ENCODE results near the gene MTHFSD.

MTHFSD gene

GRCh38 chr16:86510465-86511261 lies 44.4 kb downstream of the MTHFSD start, which contains the start of gene FOXF1:
Gene FOXF1, plus strand, starts transcription at chr16:86510527. Its CDS starts 43 bp downstream, at chr16:86510570.
- H3K36me3 ChIP-seq (replicated peaks) = no peaks in the 10 kb centered on the region
- H3K27me3 ChIP-seq (ENCODE audit: low read depth) = peaks cover 82% of the 10 kb centered on the region
- peak within 1 kb of the TSS; percentile 43 for H3K4me3 ChIP-seq
- in situ Hi-C loops (cut with MboI; ENCODE audit: low sequenced_read_pairs) = loop anchor here (10.0 kb wide), 1 partner anchor 686 kb away; no protein-coding TSS in a partner anchor
- peaks cover 3% of the 10 kb centered on the region for H3K4me1 ChIP-seq
- DNase-seq (ENCODE audit: low spot score in 2 of 2) = peak in 1 of 2 experiments; percentile 44
- no peaks in the 10 kb centered on the region for H3K9me3 ChIP-seq

DNA sequence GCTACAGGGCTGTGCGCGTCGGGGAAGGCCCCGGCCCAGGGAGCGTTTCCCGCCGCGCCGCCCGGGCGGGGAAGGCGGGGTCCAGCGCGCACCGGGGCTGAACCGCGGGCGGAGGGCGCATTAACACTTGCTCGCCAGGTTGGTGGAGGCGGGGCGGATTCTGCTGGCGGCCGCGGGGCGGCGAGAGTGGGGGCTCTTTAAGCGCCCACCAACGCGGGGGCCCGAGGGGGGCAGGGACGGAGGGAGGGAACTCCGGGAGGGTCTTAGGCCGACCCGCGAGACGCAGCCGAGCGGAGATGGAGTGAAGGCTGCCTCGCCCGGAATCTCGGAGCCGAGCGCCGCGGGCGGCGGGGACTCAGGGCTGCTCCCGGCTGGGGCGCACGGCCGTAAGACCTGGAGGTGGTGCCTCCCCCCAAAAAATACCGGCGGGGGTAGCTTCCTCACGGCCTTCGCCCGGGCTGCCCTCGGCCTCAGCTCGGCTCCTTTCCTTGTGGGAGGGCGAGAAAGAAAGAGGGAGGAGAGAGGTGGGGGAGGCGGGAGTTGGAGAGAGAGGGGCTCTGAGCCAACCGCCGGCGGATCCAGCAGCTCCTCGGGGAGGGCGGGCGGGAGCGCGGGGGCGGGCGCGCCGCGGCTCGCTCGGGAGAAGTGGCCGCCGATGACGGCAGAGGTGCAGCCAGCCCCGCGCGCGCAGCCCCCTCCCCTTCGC lies 45.1 kb downstream of the MTHFSD start:
- DNase-seq (ENCODE audit: low spot score in 2 of 2) = peak; percentile 69 to 77
- Histone ChIP-seq H3K4me1 (peaks cover 3% of the 10 kb centered on the region), H3K9me3 (no peaks in the 10 kb centered on the region), H3K4me3 (peak overlapping the region; percentile 43), H3K36me3 (replicated peaks) (no peaks in the 10 kb centered on the region), H3K27me3 (ENCODE audit: low read depth) (peaks cover 81% of the 10 kb centered on the region)
- in situ Hi-C loops (cut with MboI; ENCODE audit: low sequenced_read_pairs) = loop anchor here (10.0 kb wide), 1 partner anchor 685 kb away; no protein-coding TSS in a partner anchor

- H3K27me3 ChIP-seq (ENCODE audit: low read depth) = peaks cover 81% of the 10 kb centered on the region
- H3K36me3 ChIP-seq (replicated peaks) = no peaks in the 10 kb centered on the region
- peak; percentile 10 to 61 for DNase-seq (ENCODE audit: low spot score in 2 of 2)
- peak overlapping the region; percentile 43 for H3K4me3 ChIP-seq
- in situ Hi-C loops (cut with MboI; ENCODE audit: low sequenced_read_pairs) = no loop called here
- H3K4me1 ChIP-seq = peaks cover 3% of the 10 kb centered on the region
- H3K9me3 ChIP-seq = no peaks in the 10 kb centered on the region
These were observed 45.9 kb downstream of the MTHFSD start for GRCh38 chr16:86508947-86509758.

GRCh38 chr16:86508028-86508946 lies 46.7 kb downstream of the MTHFSD start:
- Histone ChIP-seq H3K4me1 (peaks cover 3% of the 10 kb centered on the region), H3K27me3 (ENCODE audit: low read depth) (peaks cover 81% of the 10 kb centered on the region), H3K36me3 (replicated peaks) (no peaks in the 10 kb centered on the region), H3K4me3 (no peak overlapping the region), H3K9me3 (no peaks in the 10 kb centered on the region)
- no peak for DNase-seq (ENCODE audit: low spot score in 2 of 2)
- in situ Hi-C loops (cut with MboI; ENCODE audit: low sequenced_read_pairs) = no loop called here

DNA sequence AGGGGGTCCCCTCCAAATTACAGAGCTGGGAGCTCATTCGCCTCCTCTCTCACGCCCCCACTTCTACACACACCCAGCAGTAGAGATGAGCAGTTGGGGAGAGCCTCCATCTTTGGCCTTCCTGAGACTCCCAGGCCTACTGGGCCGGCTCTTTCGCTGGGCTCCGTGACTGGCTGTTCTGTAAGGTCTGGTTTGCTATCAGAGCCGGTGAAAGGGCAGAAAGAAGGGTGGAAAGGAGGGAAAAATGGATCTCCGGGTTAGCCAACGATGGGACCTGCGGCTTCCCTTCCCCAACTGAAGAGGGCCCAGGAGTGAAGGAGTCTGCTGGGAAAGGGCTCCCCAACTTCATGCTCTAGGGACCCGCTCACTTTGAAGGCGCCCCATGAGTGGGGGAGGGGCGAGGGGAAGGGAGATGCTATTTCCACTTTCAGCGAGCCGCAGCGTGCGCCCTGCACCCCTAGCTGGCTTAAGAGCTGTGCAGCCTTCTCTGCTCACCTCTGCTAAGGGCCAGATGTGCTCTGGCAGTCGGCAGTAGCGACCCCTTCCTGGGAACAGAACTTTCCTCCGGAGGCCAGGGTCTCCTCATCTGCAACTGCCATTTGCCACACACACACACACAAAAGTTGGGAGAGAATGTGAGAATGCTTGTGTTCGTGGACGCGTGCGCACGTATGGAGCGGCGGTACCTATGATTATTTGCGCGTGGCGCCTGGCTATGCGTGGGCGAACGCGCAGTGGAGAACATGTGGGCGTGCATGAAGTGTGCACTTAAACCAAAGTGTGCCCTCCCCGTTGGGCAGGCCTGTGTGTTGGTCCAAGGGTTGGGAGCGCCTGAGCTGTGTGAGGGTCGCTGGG lies 47.6 kb downstream of the MTHFSD start:
- Histone ChIP-seq H3K36me3 (replicated peaks) (no peaks in the 10 kb centered on the region), H3K4me3 (no peak overlapping the region)
- in situ Hi-C loops (cut with MboI; ENCODE audit: low sequenced_read_pairs) = no loop called here

DNA sequence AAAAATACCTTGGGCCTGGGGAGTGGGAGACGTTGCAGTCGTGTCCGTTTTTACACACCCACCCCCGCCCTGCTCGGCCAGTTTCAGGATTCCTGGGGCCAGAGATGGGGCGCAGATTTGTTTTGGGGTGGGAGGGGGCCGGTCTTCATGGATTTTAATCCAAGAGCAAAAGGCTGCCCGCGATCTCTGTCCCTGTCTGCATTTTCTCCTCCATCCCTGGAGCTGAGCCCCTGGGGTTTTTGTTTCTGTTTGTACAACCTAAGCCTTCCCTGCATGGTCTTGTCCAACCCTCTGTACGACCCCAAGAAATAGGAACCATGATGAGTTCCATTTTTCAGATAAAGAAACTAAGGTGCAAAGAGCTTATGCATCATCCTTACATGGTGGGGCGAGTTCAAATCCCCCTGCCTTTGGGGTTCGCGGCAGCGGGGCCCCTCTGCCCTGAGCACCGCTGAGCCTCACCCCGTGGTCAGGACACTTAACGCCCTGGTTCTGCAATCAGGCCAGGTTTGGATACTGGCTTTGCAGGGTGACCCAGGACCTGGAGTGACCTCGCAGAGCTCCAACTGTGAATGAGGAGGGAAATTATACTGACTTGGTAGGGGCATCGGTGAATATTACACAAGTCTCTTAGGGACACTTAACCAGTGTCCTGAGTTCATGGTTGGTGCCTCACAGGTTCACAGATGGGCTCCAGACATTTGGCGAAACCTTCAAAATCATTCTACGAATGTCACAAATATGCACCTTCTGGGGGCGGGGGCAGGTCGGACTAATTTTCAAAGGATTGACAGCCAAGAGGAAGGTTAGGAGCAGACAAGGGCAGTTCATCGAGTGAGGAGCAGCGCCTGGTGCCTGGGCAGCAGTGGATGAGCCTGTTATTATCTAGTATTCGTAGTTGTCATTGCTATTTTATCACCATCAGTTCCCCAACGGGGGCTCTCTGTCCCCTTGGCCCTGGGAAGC lies 48.9 kb downstream of the MTHFSD start:
- DNase-seq (ENCODE audit: low spot score in 2 of 2) = no peak
- Histone ChIP-seq H3K4me1 (peaks cover 3% of the 10 kb centered on the region), H3K9me3 (no peaks in the 10 kb centered on the region), H3K27me3 (ENCODE audit: low read depth) (peaks cover 91% of the 10 kb centered on the region), H3K4me3 (no peak overlapping the region), H3K36me3 (replicated peaks) (no peaks in the 10 kb centered on the region)
- in situ Hi-C loops (cut with MboI; ENCODE audit: low sequenced_read_pairs) = no loop called here

More for the DNA sequence above, 47.6 kb downstream of the MTHFSD start:
- DNase-seq (ENCODE audit: low spot score in 2 of 2) = no peak
- Histone ChIP-seq H3K4me1 (peaks cover 3% of the 10 kb centered on the region), H3K27me3 (ENCODE audit: low read depth) (peaks cover 81% of the 10 kb centered on the region), H3K9me3 (no peaks in the 10 kb centered on the region)

- no peak for DNase-seq (ENCODE audit: low spot score in 2 of 2)
- in situ Hi-C loops (cut with MboI; ENCODE audit: low sequenced_read_pairs) = no loop called here
- Histone ChIP-seq H3K27me3 (ENCODE audit: low read depth) (peaks cover 94% of the 10 kb centered on the region), H3K4me1 (peaks cover 3% of the 10 kb centered on the region), H3K9me3 (no peaks in the 10 kb centered on the region), H3K4me3 (no peak overlapping the region), H3K36me3 (replicated peaks) (no peaks in the 10 kb centered on the region)
These were observed 49.7 kb downstream of the MTHFSD start for GRCh38 chr16:86505185-86505898.

DNA sequence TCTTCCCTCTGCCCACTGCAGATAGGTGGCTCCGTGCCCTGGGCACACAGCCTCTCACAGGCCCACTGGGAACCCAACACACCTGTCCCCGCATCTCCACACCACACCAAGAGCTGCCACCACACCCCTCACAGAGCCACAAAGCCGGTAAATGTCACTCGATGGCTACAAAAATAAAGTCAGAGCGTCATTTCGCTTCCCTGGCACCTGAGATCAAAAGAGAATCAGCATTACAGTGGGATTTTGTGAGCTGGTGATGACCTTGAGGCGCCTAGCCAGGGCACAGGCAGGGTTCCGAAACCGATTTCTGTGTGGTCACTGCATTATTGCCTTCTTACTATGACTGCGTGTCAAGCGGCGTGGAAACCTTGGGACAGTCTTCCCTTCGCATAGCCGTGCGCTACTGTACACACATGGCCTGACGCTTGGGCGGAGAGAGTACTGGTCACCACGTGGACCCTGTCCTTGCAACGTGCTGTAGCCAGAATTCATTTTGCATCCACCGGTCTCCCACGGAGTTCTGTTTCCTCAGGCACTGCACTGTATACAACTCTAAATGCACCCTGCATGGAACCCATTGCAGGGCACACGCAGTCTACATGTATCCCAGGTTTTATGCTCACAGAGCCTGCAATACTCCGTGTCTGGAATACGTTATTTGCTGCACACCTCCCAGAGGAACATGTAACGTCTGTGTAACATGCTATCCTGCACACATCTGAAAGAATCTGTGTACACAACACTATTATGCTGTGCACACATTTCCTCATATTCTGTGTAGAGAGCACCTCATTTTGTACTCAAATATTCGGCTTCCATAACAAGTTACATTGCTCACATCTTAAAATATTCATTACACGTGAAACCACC lies 50.5 kb downstream of the MTHFSD start:
- Histone ChIP-seq H3K27me3 (ENCODE audit: low read depth) (peaks cover 97% of the 10 kb centered on the region), H3K36me3 (replicated peaks) (no peaks in the 10 kb centered on the region), H3K4me3 (no peak overlapping the region), H3K9me3 (no peaks in the 10 kb centered on the region), H3K4me1 (peaks cover 3% of the 10 kb centered on the region)
- in situ Hi-C loops (cut with MboI; ENCODE audit: low sequenced_read_pairs) = no loop called here
- no peak for DNase-seq (ENCODE audit: low spot score in 2 of 2)

GRCh38 chr16:86503830-86504229 lies 51.2 kb downstream of the MTHFSD start:
- no peaks in the 10 kb centered on the region for H3K36me3 ChIP-seq (replicated peaks)
- in situ Hi-C loops (cut with MboI; ENCODE audit: low sequenced_read_pairs) = no loop called here
- H3K4me3 ChIP-seq = no peak overlapping the region
- H3K4me1 ChIP-seq = no peaks in the 10 kb centered on the region; the same call in none of the 2 replicates
- H3K27me3 ChIP-seq (ENCODE audit: low read depth) = peaks cover 98% of the 10 kb centered on the region
- no peak for DNase-seq (ENCODE audit: low spot score in 2 of 2)
- no peaks in the 10 kb centered on the region for H3K9me3 ChIP-seq

All from HAP-1 (cell line).